ENCODE measurements around the gene CYB5B. TPM values are rescaled to one million over a fixed set of nuclear protein-coding genes. Genes with fewer than 3 reads are reported as not detected.
A peak's percentile ranks its signal among the peaks of the same experiment; 100 is the strongest.

The CYB5B gene
- total and polyA plus RNA-seq, 8 donors: 101 to 119 (median 107) TPM

DNA sequence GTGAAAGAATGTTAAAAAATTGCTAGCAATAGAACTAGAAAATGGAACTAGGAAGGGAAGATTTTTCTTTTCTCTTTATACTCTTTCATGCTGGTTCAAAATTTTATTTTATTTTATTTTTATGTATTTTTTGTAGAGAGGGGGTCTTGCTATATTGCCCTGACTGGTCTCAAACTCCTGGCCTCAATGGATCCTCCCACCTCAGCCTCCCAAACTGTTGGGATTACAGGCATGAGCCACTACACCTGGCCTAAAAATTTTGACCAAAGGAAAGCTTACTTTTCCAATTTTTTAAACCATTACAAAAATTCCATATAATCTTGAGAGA lies 28.6 kb upstream of the CYB5B start:
- H3K27ac ChIP-seq: peak overlapping the region; percentile 81 to 84
- H3K9me3 ChIP-seq: no peaks in the 10 kb centered on the region
- no peak overlapping the region for H3K4me3 ChIP-seq
- H3K4me1 ChIP-seq: peaks cover 21 to 40% of the 10 kb centered on the region in 2 donors
- H3K36me3 ChIP-seq: no peaks in the 10 kb centered on the region
- peak; percentile 59 to 62 for TF ChIP-seq CTCF (IDR thresholded peaks at IDR 0.05)
- no peaks in the 10 kb centered on the region for H3K27me3 ChIP-seq
- DNase-seq (no peak), ATAC-seq (no peak)
- intact Hi-C loops (cut with DNase I): loop anchor here in 1 of 2 donors (10.0 kb wide), 1 partner anchor 359 kb away; the partner anchor contains the start of gene NOB1

- Histone ChIP-seq H3K27me3 (no peaks in the 10 kb centered on the region), H3K9me3 (no peaks in the 10 kb centered on the region), H3K4me3 (no peak overlapping the region), H3K4me1 (peaks cover 21 to 40% of the 10 kb centered on the region in 2 donors), H3K27ac (peak overlapping the region; percentile 81 to 84), H3K36me3 (no peaks in the 10 kb centered on the region)
- ATAC-seq: peak; percentile 88
- peak in 3 of 4 donors; percentile 63 to 93 (median 87) for DNase-seq
- TF ChIP-seq CTCF (IDR thresholded peaks at IDR 0.05): peak; percentile 3 to 5
- intact Hi-C loops (cut with DNase I): loop anchor here in 1 of 2 donors (10.0 kb wide), 1 partner anchor 358 kb away; the partner anchor contains the start of gene NOB1
These were observed 28.0 kb upstream of the CYB5B start for GRCh38 chr16:69396187-69397061.

DNA sequence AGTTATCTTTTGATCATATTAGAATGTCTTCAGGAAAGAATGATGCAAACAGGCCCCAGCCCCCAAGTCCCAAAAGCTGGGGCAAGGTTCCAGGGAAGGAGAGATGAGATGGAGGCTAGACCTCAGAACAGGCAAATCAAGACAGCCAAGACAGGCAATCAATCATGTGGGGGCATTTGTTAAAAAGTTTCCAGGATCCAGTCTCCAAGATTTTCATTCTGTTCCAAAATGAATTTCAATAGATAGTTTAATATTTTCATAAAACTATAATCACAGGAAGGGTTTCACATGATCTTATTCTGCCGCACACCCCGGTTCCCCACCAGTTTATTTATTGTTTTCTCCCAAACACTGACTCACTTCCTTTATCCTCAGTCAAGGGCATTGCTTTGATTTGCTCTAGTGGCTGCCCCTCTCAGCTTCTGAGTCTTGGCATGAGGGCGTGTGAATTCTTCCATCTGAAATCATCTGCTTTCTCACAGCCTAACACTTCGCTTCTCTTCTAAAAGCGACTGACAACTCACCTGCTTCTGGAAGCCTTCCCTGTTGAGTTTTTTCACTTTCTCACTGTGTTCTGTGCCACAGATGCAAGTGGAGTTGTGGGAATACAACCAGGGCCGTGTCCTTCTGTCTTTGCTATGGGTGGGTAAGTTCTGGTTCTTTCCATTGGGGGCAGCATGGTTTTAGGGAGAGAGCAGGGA lies 26.4 kb upstream of the CYB5B start:
- peak; percentile 39 for TF ChIP-seq CTCF (IDR thresholded peaks at IDR 0.05)
- Histone ChIP-seq H3K27ac (peak overlapping the region; percentile 81 to 84), H3K4me3 (no peak overlapping the region), H3K36me3 (no peaks in the 10 kb centered on the region), H3K4me1 (peaks cover 26 to 47% of the 10 kb centered on the region in 2 donors), H3K9me3 (no peaks in the 10 kb centered on the region), H3K27me3 (no peaks in the 10 kb centered on the region)
- intact Hi-C loops (cut with DNase I): loop anchor here in 1 of 2 donors (10.0 kb wide), 1 partner anchor 357 kb away; the partner anchor contains the start of gene NOB1
- ATAC-seq: peak; percentile 56
- DNase-seq: peak in 2 of 4 donors; percentile 49 to 72

DNA sequence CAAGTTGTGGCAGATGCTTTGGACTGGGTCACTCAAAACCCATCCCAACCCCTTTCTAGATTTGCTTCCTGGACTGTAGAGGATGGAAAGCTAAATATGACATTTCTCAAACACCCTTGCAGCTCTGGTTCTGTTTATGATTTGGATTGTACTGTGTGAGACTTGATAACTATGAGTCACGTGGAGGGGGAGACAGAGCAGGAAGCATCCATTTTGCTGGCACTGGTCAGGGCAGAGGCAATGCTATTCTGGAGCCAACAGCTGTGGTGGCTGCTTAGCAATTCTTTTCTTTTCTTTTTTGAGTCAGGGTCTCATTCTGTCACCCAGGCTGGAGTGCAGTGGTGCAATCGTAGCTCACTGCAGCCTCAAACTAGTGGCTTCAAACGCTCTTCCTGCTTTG lies 25.1 kb upstream of the CYB5B start:
- intact Hi-C loops (cut with DNase I): loop anchor here in 1 of 2 donors (10.0 kb wide), 1 partner anchor 355 kb away; the partner anchor contains the start of gene NOB1
- no peak for DNase-seq
- Histone ChIP-seq H3K4me1 (peaks cover 26 to 55% of the 10 kb centered on the region in 2 donors), H3K27me3 (no peaks in the 10 kb centered on the region), H3K9me3 (no peaks in the 10 kb centered on the region), H3K36me3 (no peaks in the 10 kb centered on the region), H3K27ac (no peak overlapping the region), H3K4me3 (no peak overlapping the region)
- TF ChIP-seq CTCF (IDR thresholded peaks at IDR 0.05): no peak
- ATAC-seq: no peak

DNA sequence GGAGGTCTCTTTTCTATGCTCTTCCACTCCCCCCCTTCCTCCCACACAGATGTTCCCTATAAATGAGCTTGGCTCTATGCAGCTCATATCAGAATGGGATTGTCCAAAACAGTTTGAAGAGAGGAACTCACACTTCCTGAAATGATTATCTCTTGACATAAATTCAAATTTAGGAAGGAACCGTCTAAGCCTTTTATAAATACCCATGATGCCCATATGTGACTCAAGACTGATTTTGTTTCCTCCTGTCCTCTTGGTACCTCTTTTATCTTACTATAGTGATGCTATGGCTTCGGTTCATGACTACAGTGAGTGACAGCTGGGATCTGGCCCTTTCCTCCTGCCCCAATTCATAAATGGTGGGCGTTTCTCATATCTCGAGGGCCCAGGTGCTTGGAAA lies 22.0 kb upstream of the CYB5B start:
- H3K4me3 ChIP-seq: no peak overlapping the region
- peaks cover 16 to 45% of the 10 kb centered on the region in 2 donors for H3K4me1 ChIP-seq
- ATAC-seq: no peak
- no peaks in the 10 kb centered on the region for H3K9me3 ChIP-seq
- H3K36me3 ChIP-seq: no peaks in the 10 kb centered on the region
- no peak for TF ChIP-seq CTCF (IDR thresholded peaks at IDR 0.05)
- H3K27ac ChIP-seq: no peak overlapping the region
- DNase-seq: no peak
- no peaks in the 10 kb centered on the region for H3K27me3 ChIP-seq
- intact Hi-C loops (cut with DNase I): no loop called here
